ENCODE data around the gene CYB5A. TPM values are rescaled to one million over a fixed set of nuclear protein-coding genes. Genes with fewer than 3 reads are reported as not detected.

CYB5A gene
- total and polyA plus RNA-seq, 9 of the 15 experiments (the other 6 are each of a cell fraction or from before 2014, with no cell fraction given): 11.9 to 22.6 (median 14.1) TPM

GRCh38 chr18:74249181-74249968 lies 42.4 kb downstream of the CYB5A start:
- no peaks in the 10 kb centered on the region for H3K9me1 ChIP-seq (ENCODE audit: control insufficient read depth, insufficient read depth, low read length)
- CTCF ChIA-PET (ENCODE audit: low intra/inter-chr PET ratio): no interaction called here
- FAIRE-seq (peak; percentile 55), DNase-seq (ENCODE audit: extremely low read depth in 1 of 4, low spot score in 3 of 4) (peak in 1 of 4 experiments; percentile 31), ATAC-seq (peak; percentile 57)
- in situ Hi-C loops (cut with MboI): no loop called here
- intact Hi-C loops (cut with micrococcal nuclease): no loop called here
- peak overlapping the region; percentile 45; the same call in 1 of the 2 replicates for H2AFZ ChIP-seq (ENCODE audit: low read depth, low read length)
- no peak overlapping the region for H3K4me2 ChIP-seq (ENCODE audit: insufficient read depth, low read length)
- no peak overlapping the region for H3K27ac ChIP-seq (ENCODE audit: extremely low read depth, low read depth, low read length)
- no TSS peak for BruUV-seq (replicated peaks)
- H4K20me1 ChIP-seq (replicated peaks; ENCODE audit: control insufficient read depth, insufficient read depth, low read length): no peaks in the 10 kb centered on the region
- peaks cover 4 to 23% of the 10 kb centered on the region in 2 experiments for H3K4me1 ChIP-seq (replicated peaks in 1 of 2; ENCODE audit: control insufficient read depth in 2 of 2, insufficient read depth in 2 of 2, low read length in 2 of 2)
- H3K4me3 ChIP-seq: no peak overlapping the region
- no peaks in the 10 kb centered on the region for H3K27me3 ChIP-seq (ENCODE audit: control insufficient read depth in 2 of 2, insufficient read depth in 2 of 2, low read length in 2 of 2)
- H3K9me3 ChIP-seq (replicated peaks; ENCODE audit: control insufficient read depth, insufficient read depth, low read depth, low read length): no peaks in the 10 kb centered on the region
- H3K79me2 ChIP-seq (ENCODE audit: control insufficient read depth, insufficient read depth, low read length): no peaks in the 10 kb centered on the region
- WGBS (ENCODE audit: insufficient coverage, low coverage, missing lambda C conversion rate): 33% methylated on average over 10 of the region's 11 CpGs
- H3K36me3 ChIP-seq (ENCODE audit: control insufficient read depth, insufficient read depth, low read length): no peaks in the 10 kb centered on the region
- H3K9ac ChIP-seq (ENCODE audit: insufficient read depth in 1 of 2, low read depth in 2 of 2, low read length in 2 of 2): no peak overlapping the region
- POLR2A ChIA-PET: interaction anchor here (0.8 kb wide), 1 partner anchor 12 kb away, joined by 3 read pairs; no protein-coding TSS in a partner anchor
- TF ChIP-seq CEBPG (CRISPR knock-in tag; IDR thresholded peaks at IDR 0.05) (0 out of 2 replicates have a peak, but pooled peaks have one; percentile 39), CEBPG (tag; conservative IDR thresholded peaks at IDR 0.05 in 1 of 2, IDR thresholded peaks at IDR 0.05 in 1 of 2) (peak; percentile 69 to 83; a peak in 3 of 4 replicates), ZBTB33 (CRISPR knock-in tag; IDR thresholded peaks at IDR 0.05) (no peak), MCM7 (IDR thresholded peaks at IDR 0.05) (no peak), CEBPB (tag; IDR thresholded peaks at IDR 0.05) (peak; percentile 88), CREM (IDR thresholded peaks at IDR 0.05; ENCODE audit: low read depth) (peak; percentile 34; the same call in 1 of the 2 replicates), MGA (IDR thresholded peaks at IDR 0.05) (peak; percentile 33)
